A549 (cell line): ENCODE data around the gene CIT. TPM values are rescaled to one million over a fixed set of nuclear protein-coding genes. Genes with fewer than 3 reads are reported as not detected.

Experiments used
- ATAC-seq, 2 experiments: fragments of 200-7000 bp in 1 of 2; fragments of >200 bp in 1 of 2; cut with Nextera tagmentation in 1 of 2; cut with Tn5 transposase in 1 of 2; 3 replicates each; pipeline versions ENCODE4 v1.8.0 to v1.9.1; 2018 to 2020; ENCODE audit warnings: mild to moderate bottlenecking in 1 of 2, moderate library complexity in 1 of 2
- CTCF ChIA-PET: fragments of 300-600 bp; sonication (Branson Sonifier 250); formaldehyde crosslinking; extraction: SDS; loops from one replicate; lab custom pipeline; 2021; ENCODE audit warnings: antibody characterized with exemption, inconsistent platforms; lab: Yijun Ruan, JAX
- POLR2A ChIA-PET: fragments of 350-600 bp; formaldehyde crosslinking; extraction: SDS; loops from one replicate; lab custom pipeline; 2021; ENCODE audit warnings: antibody characterized with exemption, inconsistent platforms; lab: Yijun Ruan, JAX
- DNase-seq, 2 experiments: peaks; one replicate each; pipeline versions ENCODE4 v3.0.0 to v3.0.0-alpha.2; 2011 to 2016; ENCODE audit warnings: low read depth in 1 of 2, low spot score in 1 of 2
- FAIRE-seq: peaks from 2 replicates; lab custom pipeline; 2011; peaks lifted over from hg19 to GRCh38; lab: Jason Lieb, UNC
- H3K27ac ChIP-seq, 2 experiments: fragments of >200 bp; sonication (Bioruptor Twin); formaldehyde crosslinking; 3 replicates each; pipeline ENCODE4 v1.5.1; 2016 to 2017
- H3K4me1 ChIP-seq: fragments of >200 bp; sonication (Bioruptor Twin); formaldehyde crosslinking; 3 replicates; pipeline ENCODE4 v1.6.1; 2016
- H3K4me2 ChIP-seq: fragments of >200 bp; sonication (Bioruptor Twin); formaldehyde crosslinking; 3 replicates; pipeline ENCODE4 v1.6.1; 2016
- H3K4me3 ChIP-seq: fragments of >200 bp; sonication (Bioruptor Twin); formaldehyde crosslinking; 3 replicates; pipeline ENCODE4 v1.5.1; 2016
- H3K9me3 ChIP-seq: fragments of >200 bp; sonication (Bioruptor Twin); formaldehyde crosslinking; 3 replicates; pipeline ENCODE4 v1.6.1; 2016
- CBX2 ChIP-seq: fragments of 200-600 bp; sonication (generic); IDR thresholded peaks from 2 replicates; pipeline ENCODE4 v1.6.1; 2016; ENCODE audit warnings: low read depth, mild to moderate bottlenecking, borderline replicate concordance
- CBX8 ChIP-seq: fragments of 200-600 bp; sonication (generic); IDR thresholded peaks from 2 replicates; pipeline ENCODE4 v1.6.1; 2016
- CEBPB ChIP-seq, 2 experiments: fragments of >200 bp in 1 of 2; sonication (Bioruptor Twin) in 1 of 2; formaldehyde crosslinking in 1 of 2; IDR thresholded peaks; 2 replicates each; pipeline ENCODE4 v1.6.1; 2012 to 2016
- CHD2 ChIP-seq: fragments of 150-350 bp; IDR thresholded peaks from 2 replicates; pipeline ENCODE4 v1.6.1; 2014; ENCODE audit warnings: low read length; ENCODE audit not compliant: partially characterized antibody
- CHD4 ChIP-seq: fragments of 200-600 bp; sonication (generic); IDR thresholded peaks from 2 replicates; pipeline ENCODE4 v1.6.1; 2016; ENCODE audit warnings: antibody characterized with exemption, mild to moderate bottlenecking, borderline replicate concordance
- EP300 ChIP-seq, 2 experiments: fragments of >200 bp; sonication (Bioruptor Twin); formaldehyde crosslinking; IDR thresholded peaks; 2 replicates in 1 of 2; 3 replicates in 1 of 2; pipeline ENCODE4 v1.6.1; 2016 to 2017
- FOSL2 ChIP-seq, 2 experiments: fragments of 450-650 bp in 1 of 2; fragments of >200 bp in 1 of 2; sonication (Bioruptor Twin) in 1 of 2; formaldehyde crosslinking; IDR thresholded peaks; 2 replicates each; pipeline versions ENCODE4 v1.5.0 to v1.6.1; 2016 to 2020; ENCODE audit warnings: mild to moderate bottlenecking in 1 of 2, moderate library complexity in 1 of 2
- GATA3 ChIP-seq: IDR thresholded peaks from 2 replicates; pipeline ENCODE4 v1.6.1; 2012; ENCODE audit warnings: borderline replicate concordance
- JUNB ChIP-seq: fragments of >200 bp; sonication (Bioruptor Twin); formaldehyde crosslinking; IDR thresholded peaks from 2 replicates; pipeline ENCODE4 v1.6.1; 2016
- MYC ChIP-seq: IDR thresholded peaks from 2 replicates; pipeline ENCODE4 v1.6.1; 2012; ENCODE audit warnings: mild to moderate bottlenecking, inconsistent platforms, low read length, improper control_type of control experiment, borderline replicate concordance
- POLR2A ChIP-seq: IDR thresholded peaks from 2 replicates; pipeline ENCODE4 v1.6.1; 2012; ENCODE audit warnings: mild to moderate bottlenecking, low read length
- POLR2AphosphoS2 ChIP-seq: conservative IDR thresholded peaks from 2 replicates; pipeline ENCODE4 v1.6.1; 2012; ENCODE audit warnings: low read length, improper control_type of control experiment, inconsistent platforms
- RAD21 ChIP-seq, 2 experiments: fragments of >200 bp in 1 of 2; sonication (Bioruptor Twin) in 1 of 2; formaldehyde crosslinking in 1 of 2; IDR thresholded peaks in 1 of 2; conservative IDR thresholded peaks in 1 of 2; 2 replicates in 1 of 2; 3 replicates in 1 of 2; pipeline ENCODE4 v1.6.1; 2012 to 2018; ENCODE audit warnings: inconsistent platforms in 1 of 2
- RCOR1 ChIP-seq: fragments of 150-350 bp; IDR thresholded peaks from 2 replicates; pipeline ENCODE4 v1.6.1; 2014; ENCODE audit warnings: antibody characterized with exemption, low read length, low read depth
- RFX5 ChIP-seq: fragments of 450-650 bp; IDR thresholded peaks from 2 replicates; pipeline ENCODE4 v1.7.1; 2014; ENCODE audit warnings: antibody characterized with exemption, mild to moderate bottlenecking, moderate library complexity
- TFCP2L1 ChIP-seq: fragments of 250-450 bp; sonication (Bioruptor Pico); IDR thresholded peaks from 2 replicates; pipeline ENCODE4 v1.5.0; 2021; ENCODE audit warnings: mild to moderate bottlenecking
- TP53 ChIP-seq: fragments of 250-450 bp; sonication (Bioruptor Pico); IDR thresholded peaks from 2 replicates; pipeline ENCODE4 v1.5.0; 2021; ENCODE audit warnings: mild to moderate bottlenecking, moderate library complexity
- ZC3H11A ChIP-seq: fragments of 450-650 bp; IDR thresholded peaks from 2 replicates; pipeline ENCODE4 v1.6.1; 2014; ENCODE audit warnings: antibody characterized with exemption, mild to moderate bottlenecking
- ZFP36 ChIP-seq: fragments of 450-650 bp; IDR thresholded peaks from 2 replicates; pipeline ENCODE4 v1.6.1; 2014; ENCODE audit warnings: borderline replicate concordance; ENCODE audit not compliant: partially characterized antibody
- WGBS: methylation state at CpG from one replicate; pipeline ENCODE4 v1.1.6; 2017; ENCODE audit errors: missing lambda C conversion rate; 5-methylcytosine and 5-hydroxymethylcytosine counted together
- polyA plus RNA-seq, 4 experiments: library from polyadenylated mRNA; depleted of rRNA in 3 of 4; stranded (reverse); fragments of >200 nt; fragmentation: RNase III in 1 of 4; extraction: RNeasy Plus Mini Kit Qiagen cat#74134 plus additional on column Dnase treatment in 1 of 4; gene quantifications; 2 replicates in 3 of 4; 3 replicates in 1 of 4; pipeline ENCODE4 v1.2.3, GENCODE V29; 2011 to 2017
- TF ChIP-seq, protein P1 (sequence below): fragments of 200-600 bp; sonication (generic); IDR thresholded peaks from 2 replicates; pipeline ENCODE4 v1.6.1; 2016; ENCODE audit warnings: antibody characterized with exemption, mild to moderate bottlenecking, moderate library complexity
- TF ChIP-seq, protein P2 (sequence below): IDR thresholded peaks from 2 replicates; pipeline ENCODE4 v1.6.1; 2012
- TF ChIP-seq, protein P3 (sequence below): fragments of 450-650 bp; IDR thresholded peaks from 2 replicates; pipeline ENCODE4 v1.6.1; 2014; ENCODE audit warnings: antibody characterized with exemption
- TF ChIP-seq, protein P4 (sequence below): fragments of >200 bp; sonication (Bioruptor Twin); formaldehyde crosslinking; IDR thresholded peaks from 3 replicates; pipeline ENCODE4 v1.6.1; 2016

Gene CIT
- polyA plus RNA-seq, 2 of the 4 experiments (the other 2 are of a cell fraction): 12.5 to 25.4 TPM

DNA sequence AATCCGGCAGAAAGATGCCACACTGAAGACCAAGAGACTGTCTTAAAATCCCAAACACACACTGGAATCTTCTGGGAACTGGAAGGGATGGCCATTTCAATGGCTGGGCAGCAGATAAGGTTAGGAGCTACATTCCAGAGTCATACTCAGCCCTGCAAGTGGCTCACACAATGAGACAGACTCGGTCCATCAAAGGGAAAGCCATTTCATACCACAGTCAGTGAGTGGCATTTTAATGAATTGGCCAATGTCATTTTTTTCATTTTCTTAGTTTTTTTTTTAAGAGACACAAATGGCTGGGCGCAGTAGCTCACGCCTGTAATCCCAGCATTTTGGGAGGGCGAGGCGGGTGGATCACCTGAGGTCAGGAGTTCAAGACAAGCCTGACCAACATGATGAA is 17.9 kb downstream of the CIT start:
- ATAC-seq: no peak
- no peak overlapping the region for H3K4me2 ChIP-seq
- FAIRE-seq: no peak

DNA sequence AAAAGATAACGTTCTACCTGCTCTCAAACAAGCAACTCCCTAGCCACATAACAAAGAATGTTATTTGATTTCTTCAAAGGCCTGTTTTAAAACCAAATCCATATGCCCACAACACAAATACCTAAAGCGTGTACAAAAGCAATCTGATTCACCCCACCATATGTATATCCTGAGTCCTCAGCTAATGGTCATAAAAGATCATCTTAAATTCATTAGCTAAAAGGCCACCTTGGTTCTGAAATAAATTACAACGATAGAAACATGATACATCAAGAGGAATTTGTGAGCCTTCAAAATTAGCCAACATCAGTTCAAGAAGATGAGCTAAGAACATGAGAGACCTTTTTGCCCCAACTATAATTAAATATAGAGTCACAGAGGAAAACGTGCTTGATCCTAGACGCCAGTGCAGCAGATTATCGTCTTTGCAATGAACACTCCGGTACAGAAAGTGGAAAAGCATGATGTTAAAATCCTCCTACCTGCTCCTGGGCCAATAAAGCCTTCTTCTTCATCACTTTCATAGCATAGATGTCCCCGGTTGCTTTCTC is 20.0 kb downstream of the CIT start:
- DNase-seq: no peak
- TF ChIP-seq, protein P1, sequence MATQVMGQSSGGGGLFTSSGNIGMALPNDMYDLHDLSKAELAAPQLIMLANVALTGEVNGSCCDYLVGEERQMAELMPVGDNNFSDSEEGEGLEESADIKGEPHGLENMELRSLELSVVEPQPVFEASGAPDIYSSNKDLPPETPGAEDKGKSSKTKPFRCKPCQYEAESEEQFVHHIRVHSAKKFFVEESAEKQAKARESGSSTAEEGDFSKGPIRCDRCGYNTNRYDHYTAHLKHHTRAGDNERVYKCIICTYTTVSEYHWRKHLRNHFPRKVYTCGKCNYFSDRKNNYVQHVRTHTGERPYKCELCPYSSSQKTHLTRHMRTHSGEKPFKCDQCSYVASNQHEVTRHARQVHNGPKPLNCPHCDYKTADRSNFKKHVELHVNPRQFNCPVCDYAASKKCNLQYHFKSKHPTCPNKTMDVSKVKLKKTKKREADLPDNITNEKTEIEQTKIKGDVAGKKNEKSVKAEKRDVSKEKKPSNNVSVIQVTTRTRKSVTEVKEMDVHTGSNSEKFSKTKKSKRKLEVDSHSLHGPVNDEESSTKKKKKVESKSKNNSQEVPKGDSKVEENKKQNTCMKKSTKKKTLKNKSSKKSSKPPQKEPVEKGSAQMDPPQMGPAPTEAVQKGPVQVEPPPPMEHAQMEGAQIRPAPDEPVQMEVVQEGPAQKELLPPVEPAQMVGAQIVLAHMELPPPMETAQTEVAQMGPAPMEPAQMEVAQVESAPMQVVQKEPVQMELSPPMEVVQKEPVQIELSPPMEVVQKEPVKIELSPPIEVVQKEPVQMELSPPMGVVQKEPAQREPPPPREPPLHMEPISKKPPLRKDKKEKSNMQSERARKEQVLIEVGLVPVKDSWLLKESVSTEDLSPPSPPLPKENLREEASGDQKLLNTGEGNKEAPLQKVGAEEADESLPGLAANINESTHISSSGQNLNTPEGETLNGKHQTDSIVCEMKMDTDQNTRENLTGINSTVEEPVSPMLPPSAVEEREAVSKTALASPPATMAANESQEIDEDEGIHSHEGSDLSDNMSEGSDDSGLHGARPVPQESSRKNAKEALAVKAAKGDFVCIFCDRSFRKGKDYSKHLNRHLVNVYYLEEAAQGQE: no peak
- TF ChIP-seq EP300 (IDR thresholded peaks at IDR 0.05) (no peak), CBX2 (no peak), RAD21 (conservative IDR thresholded peaks at IDR 0.05 in 1 of 2, IDR thresholded peaks at IDR 0.05 in 1 of 2) (no peak), MYC (no peak), FOSL2 (IDR thresholded peaks at IDR 0.05) (no peak), FOSL2 (CRISPR knock-in tag; IDR thresholded peaks at IDR 0.05) (no peak), RFX5 (no peak), CBX8 (no peak), CHD4 (no peak), POLR2AphosphoS2 (no peak), RCOR1 (no peak), TP53 (no peak), JUNB (no peak), CEBPB (IDR thresholded peaks at IDR 0.05) (no peak), ZFP36 (no peak), GATA3 (no peak), TFCP2L1 (no peak)
- TF ChIP-seq, protein P2, sequence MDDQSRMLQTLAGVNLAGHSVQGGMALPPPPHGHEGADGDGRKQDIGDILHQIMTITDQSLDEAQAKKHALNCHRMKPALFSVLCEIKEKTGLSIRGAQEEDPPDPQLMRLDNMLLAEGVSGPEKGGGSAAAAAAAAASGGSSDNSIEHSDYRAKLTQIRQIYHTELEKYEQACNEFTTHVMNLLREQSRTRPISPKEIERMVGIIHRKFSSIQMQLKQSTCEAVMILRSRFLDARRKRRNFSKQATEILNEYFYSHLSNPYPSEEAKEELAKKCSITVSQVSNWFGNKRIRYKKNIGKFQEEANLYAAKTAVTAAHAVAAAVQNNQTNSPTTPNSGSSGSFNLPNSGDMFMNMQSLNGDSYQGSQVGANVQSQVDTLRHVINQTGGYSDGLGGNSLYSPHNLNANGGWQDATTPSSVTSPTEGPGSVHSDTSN: no peak
- Histone ChIP-seq H3K4me1 (no peaks in the 10 kb centered on the region), H3K27ac (no peak overlapping the region), H3K4me3 (no peak overlapping the region), H3K9me3 (no peaks in the 10 kb centered on the region), H3K4me2 (no peak overlapping the region)
- no peak for ATAC-seq
- WGBS: 94% methylated on average over 8 of the region's 8 CpGs
- no peak for FAIRE-seq
- POLR2A ChIA-PET: no interaction called here
- CTCF ChIA-PET: no interaction called here

More for the DNA sequence above, 17.9 kb downstream of the CIT start:
- no peaks in the 10 kb centered on the region for H3K9me3 ChIP-seq
- H3K27ac ChIP-seq: no peak overlapping the region
- TF ChIP-seq, protein P3, sequence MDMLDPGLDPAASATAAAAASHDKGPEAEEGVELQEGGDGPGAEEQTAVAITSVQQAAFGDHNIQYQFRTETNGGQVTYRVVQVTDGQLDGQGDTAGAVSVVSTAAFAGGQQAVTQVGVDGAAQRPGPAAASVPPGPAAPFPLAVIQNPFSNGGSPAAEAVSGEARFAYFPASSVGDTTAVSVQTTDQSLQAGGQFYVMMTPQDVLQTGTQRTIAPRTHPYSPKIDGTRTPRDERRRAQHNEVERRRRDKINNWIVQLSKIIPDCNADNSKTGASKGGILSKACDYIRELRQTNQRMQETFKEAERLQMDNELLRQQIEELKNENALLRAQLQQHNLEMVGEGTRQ: no peak
- TF ChIP-seq TP53 (no peak), ZC3H11A (no peak), CHD2 (no peak), RAD21 (conservative IDR thresholded peaks at IDR 0.05 in 1 of 2, IDR thresholded peaks at IDR 0.05 in 1 of 2) (no peak), CBX2 (no peak), POLR2A (no peak)
- TF ChIP-seq, protein P2: no peak
- TF ChIP-seq, protein P4, sequence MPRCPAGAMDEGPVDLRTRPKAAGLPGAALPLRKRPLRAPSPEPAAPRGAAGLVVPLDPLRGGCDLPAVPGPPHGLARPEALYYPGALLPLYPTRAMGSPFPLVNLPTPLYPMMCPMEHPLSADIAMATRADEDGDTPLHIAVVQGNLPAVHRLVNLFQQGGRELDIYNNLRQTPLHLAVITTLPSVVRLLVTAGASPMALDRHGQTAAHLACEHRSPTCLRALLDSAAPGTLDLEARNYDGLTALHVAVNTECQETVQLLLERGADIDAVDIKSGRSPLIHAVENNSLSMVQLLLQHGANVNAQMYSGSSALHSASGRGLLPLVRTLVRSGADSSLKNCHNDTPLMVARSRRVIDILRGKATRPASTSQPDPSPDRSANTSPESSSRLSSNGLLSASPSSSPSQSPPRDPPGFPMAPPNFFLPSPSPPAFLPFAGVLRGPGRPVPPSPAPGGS: no peak
- ChIA-PET POLR2A (no interaction called here), CTCF (no interaction called here)
- WGBS: 91% methylated on average over 6 of the region's 6 CpGs
- no peak overlapping the region for H3K4me3 ChIP-seq
- H3K4me1 ChIP-seq: no peaks in the 10 kb centered on the region
- no peak for DNase-seq
